ENCODE results near the gene SUSD3.

DNA sequence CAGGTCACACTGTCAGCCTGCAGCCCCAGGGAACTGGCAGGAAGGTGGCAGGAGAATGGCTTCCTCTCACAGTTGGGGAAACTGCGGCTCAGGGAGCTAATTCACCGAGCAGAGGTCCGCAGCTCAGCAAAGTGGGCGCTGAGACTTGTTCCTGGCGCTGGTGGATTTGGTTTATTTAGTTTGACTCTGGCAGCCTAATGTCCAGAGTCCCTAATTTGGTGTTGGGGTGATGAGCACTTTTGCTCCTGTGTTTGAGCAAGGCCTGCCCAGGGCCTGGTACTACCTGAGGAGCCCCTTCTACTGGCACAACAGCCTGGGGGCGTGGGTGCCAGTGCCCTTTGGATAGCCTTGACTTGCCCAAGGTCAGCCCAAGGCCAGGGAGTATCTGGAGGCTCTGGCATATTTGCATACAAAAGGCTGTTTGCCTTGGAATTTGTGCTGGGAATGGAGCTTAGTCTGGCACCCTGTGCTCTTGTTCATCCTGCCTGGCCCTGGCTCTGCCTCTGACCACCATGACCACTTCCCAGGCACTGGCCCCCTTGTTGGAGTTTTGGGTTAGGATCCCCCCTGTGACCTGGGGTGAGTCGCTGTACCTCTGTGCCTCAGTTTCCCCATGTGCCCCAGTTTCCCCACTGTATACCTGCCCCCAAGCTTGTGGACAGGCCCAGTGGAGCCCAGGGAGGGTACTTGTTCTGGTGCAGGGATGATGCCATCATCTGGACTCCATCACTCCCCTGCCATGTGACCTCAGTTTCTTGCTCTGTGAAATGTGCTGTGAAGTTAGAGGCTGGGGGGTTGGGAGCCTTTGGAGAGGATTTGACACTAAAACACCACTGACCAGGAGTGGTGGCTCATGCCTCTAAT is 1.4 kb downstream of the SUSD3 start:
- TF ChIP-seq POLR2AphosphoS5 (IDR thresholded peaks at IDR 0.05; ENCODE audit: low read depth, low read length): no peak
- TF ChIP-seq POU2F2 (IDR thresholded peaks at IDR 0.05; ENCODE audit: low read depth, low read length): no peak

Data from GM12891 (cell line).